ENCODE results near the gene ZNF680.
"Not testable (repeated sequence)": the region's sequence is repeated elsewhere in the genome, so short reads cannot be mapped to it uniquely, and the experiment has no call there.

Gene ZNF680

GRCh38 chr7:64562626-64563278 lies at the start of gene ZNF680:
ZNF680 (minus strand) TSS chr7:64563071; CDS start chr7:64562954, 117 bp downstream.
- peak; percentile 92 for DNase-seq (ENCODE audit: low read depth)

- no peak for DNase-seq (ENCODE audit: low read depth)
Measured at GRCh38 chr7:64612452-64612851, 49.6 kb upstream of the ZNF680 start.

- no peak for DNase-seq (ENCODE audit: low read depth)
Measured at GRCh38 chr7:64611717-64612116, 48.8 kb upstream of the ZNF680 start.

- DNase-seq (ENCODE audit: low read depth), result no peak
Measured at GRCh38 chr7:64610997-64611396, 48.1 kb upstream of the ZNF680 start.

GRCh38 chr7:64608116-64608910 lies 45.4 kb upstream of the ZNF680 start:
- DNase-seq (ENCODE audit: low read depth), result no peak

GRCh38 chr7:64606385-64606784 lies 43.5 kb upstream of the ZNF680 start:
- no peak for DNase-seq (ENCODE audit: low read depth)

GRCh38 chr7:64603271-64603670 lies 40.4 kb upstream of the ZNF680 start:
- DNase-seq (ENCODE audit: low read depth), result no peak

- DNase-seq (ENCODE audit: low read depth), result no peak
Measured at GRCh38 chr7:64602518-64602917, 39.6 kb upstream of the ZNF680 start.

GRCh38 chr7:64602086-64602485 lies 39.2 kb upstream of the ZNF680 start:
- no peak for DNase-seq (ENCODE audit: low read depth)

GRCh38 chr7:64599359-64599758 lies 36.5 kb upstream of the ZNF680 start:
- no peak for DNase-seq (ENCODE audit: low read depth)

GRCh38 chr7:64590971-64591370 lies 28.1 kb upstream of the ZNF680 start:
- no peak for DNase-seq (ENCODE audit: low read depth)

- no peak for DNase-seq (ENCODE audit: low read depth)
Measured at GRCh38 chr7:64581926-64582894, 19.3 kb upstream of the ZNF680 start.

GRCh38 chr7:64581391-64581790 lies 18.5 kb upstream of the ZNF680 start:
- no peak for DNase-seq (ENCODE audit: low read depth)

- peak; percentile 30 for DNase-seq (ENCODE audit: low read depth)
Measured at GRCh38 chr7:64574540-64575099, 11.7 kb upstream of the ZNF680 start.

- DNase-seq (ENCODE audit: low read depth), result not testable (repeated sequence)
Measured at GRCh38 chr7:64570284-64570605, 7.4 kb upstream of the ZNF680 start.

- not testable (repeated sequence) for DNase-seq (ENCODE audit: low read depth)
Measured at GRCh38 chr7:64569372-64570283, 6.8 kb upstream of the ZNF680 start.

GRCh38 chr7:64562256-64562625 lies 630 bp downstream of the ZNF680 start:
- no peak for DNase-seq (ENCODE audit: low read depth)

- peak; percentile 60 for DNase-seq (ENCODE audit: low read depth)
Measured at GRCh38 chr7:64559206-64559605, 3.7 kb downstream of the ZNF680 start.

- peak; percentile 7 for DNase-seq (ENCODE audit: low read depth)
Measured at GRCh38 chr7:64558781-64559180, 4.1 kb downstream of the ZNF680 start.

- DNase-seq (ENCODE audit: low read depth), result no peak
Measured at GRCh38 chr7:64558323-64558705, 4.6 kb downstream of the ZNF680 start.
